GM12891 (cell line): ENCODE data around the gene CARD11.

Source experiments
- POLR2A ChIP-seq: IDR thresholded peaks from 2 replicates; pipeline ENCODE4 v1.6.1; 2011; ENCODE audit warnings: low read depth, low read length, control low read depth
- POLR2AphosphoS5 ChIP-seq: IDR thresholded peaks from 2 replicates; pipeline ENCODE4 v1.6.1; 2011; ENCODE audit warnings: low read depth, low read length, control low read depth
- SPI1 ChIP-seq: IDR thresholded peaks from 2 replicates; pipeline ENCODE4 v1.6.1; 2011; ENCODE audit warnings: low read depth, low read length, control low read depth

DNA sequence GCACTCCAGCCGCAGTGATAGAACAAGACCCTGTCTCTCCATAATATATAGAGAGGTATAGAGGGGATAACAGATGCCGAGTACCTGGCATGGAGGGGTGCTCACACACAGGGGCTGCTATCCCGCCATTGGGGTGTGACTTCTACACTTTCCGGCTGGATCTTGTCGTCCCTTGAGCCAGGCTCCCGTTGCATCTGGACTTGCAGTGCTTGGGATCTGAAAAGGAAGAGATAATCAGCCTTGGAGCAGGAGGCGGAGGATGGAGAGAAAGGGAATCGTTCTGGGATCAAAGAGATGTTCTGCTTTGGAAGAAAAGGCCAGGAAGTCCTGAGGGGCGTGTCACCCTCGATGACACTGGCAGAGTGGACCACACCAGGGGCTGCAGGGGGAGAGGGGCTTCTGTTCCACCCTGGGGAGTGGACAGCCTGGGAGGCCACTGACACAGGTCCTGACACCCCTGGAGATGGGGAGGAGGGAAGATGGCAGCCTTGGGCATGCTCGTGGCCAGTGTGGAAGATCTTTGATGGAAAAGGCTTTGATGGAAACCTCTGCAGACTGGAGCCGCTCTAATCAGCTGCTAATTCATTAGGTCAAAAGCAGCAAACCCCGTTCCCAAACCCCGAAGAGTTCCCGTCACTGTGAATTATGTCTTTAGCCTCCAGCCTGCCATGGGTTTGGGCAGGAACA lies 85.1 kb downstream of the CARD11 start:
- no peak for TF ChIP-seq POLR2AphosphoS5
- TF ChIP-seq POLR2A = no peak
- no peak for TF ChIP-seq SPI1
